ENCODE results near the gene ZNF407. TPM values are rescaled to one million over a fixed set of nuclear protein-coding genes. Genes with fewer than 3 reads are reported as not detected.

Gene ZNF407
- total and polyA plus RNA-seq, 2 of the 13 experiments (the other 11 are each of a cell fraction or from before 2014, with no cell fraction given), result 2.3 to 8.7 TPM

DNA sequence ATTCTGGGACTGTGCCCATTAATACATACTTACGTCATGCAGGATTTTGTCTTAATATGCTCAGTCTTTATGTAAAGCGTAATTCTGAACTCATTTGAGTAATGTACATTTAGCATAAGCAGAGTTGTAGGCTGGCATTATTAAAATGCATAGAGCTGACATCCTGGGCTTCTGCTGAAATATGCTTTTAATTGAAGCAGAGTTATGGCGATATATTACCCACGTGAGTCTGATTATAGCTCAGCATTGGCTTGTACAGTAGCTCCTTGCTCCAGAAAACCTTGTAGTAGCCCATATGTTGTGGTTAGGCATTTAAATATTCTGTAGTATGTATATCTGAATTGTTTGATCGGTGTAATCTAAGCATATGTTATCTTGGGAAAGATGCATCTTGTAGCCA, 377.3 kb downstream of the ZNF407 start:
- no peak overlapping the region for H3K4me3 ChIP-seq (replicated peaks in 1 of 3; ENCODE audit: insufficient read depth in 1 of 3, low read depth in 2 of 3, low read length in 3 of 3)
- H3K27ac ChIP-seq (ENCODE audit: extremely low read length, insufficient read depth, low read length), result no peak overlapping the region
- no peak overlapping the region for H3K4me2 ChIP-seq (ENCODE audit: low read depth, low read length)
- intact Hi-C loops (cut with micrococcal nuclease; ENCODE audit: unreplicated experiment), result no loop called here
- ChIA-PET CTCF (ENCODE audit: low intra/inter-chr PET ratio, low total read pairs) (no interaction called here), POLR2A (no interaction called here)
- no TSS peak for BruUV-seq (replicated peaks)
- no peaks in the 10 kb centered on the region for H4K20me1 ChIP-seq (ENCODE audit: insufficient read depth, low read length)
- H3K4me1 ChIP-seq (ENCODE audit: insufficient read depth, low read length), result peaks cover 10% of the 10 kb centered on the region
- ATAC-seq, result no peak
- H3K36me3 ChIP-seq (replicated peaks in 1 of 2; ENCODE audit: control insufficient read depth in 1 of 2, insufficient read depth in 2 of 2, low read length in 2 of 2), result no peaks in the 10 kb centered on the region
- no peaks in the 10 kb centered on the region for H3K27me3 ChIP-seq (ENCODE audit: control insufficient read depth in 1 of 2, insufficient read depth in 2 of 2, low read length in 2 of 2)
- WGBS (ENCODE audit: low lambda C conversion rate), result 89% methylated on average over 5 of the region's 5 CpGs
- H3K9ac ChIP-seq (ENCODE audit: insufficient read depth, low read depth, low read length), result no peak overlapping the region
- H3K9me3 ChIP-seq (ENCODE audit: low read length), result no peaks in the 10 kb centered on the region
- no peak for DNase-seq (ENCODE audit: low spot score)
- H3K79me2 ChIP-seq (ENCODE audit: insufficient read depth, low read length), result no peaks in the 10 kb centered on the region
- TF ChIP-seq ZFP82 (CRISPR knock-in tag; IDR thresholded peaks at IDR 0.05; ENCODE audit: borderline replicate concordance) (no peak), CREB1 (IDR thresholded peaks at IDR 0.05) (no peak), CREB1 (CRISPR knock-in tag; IDR thresholded peaks at IDR 0.05) (no peak), MBNL3 (CRISPR knock-in tag; conservative IDR thresholded peaks at IDR 0.05) (no peak), ZNF839 (CRISPR knock-in tag; IDR thresholded peaks at IDR 0.05; ENCODE audit: borderline replicate concordance) (no peak)
- TF ChIP-seq, protein P1, sequence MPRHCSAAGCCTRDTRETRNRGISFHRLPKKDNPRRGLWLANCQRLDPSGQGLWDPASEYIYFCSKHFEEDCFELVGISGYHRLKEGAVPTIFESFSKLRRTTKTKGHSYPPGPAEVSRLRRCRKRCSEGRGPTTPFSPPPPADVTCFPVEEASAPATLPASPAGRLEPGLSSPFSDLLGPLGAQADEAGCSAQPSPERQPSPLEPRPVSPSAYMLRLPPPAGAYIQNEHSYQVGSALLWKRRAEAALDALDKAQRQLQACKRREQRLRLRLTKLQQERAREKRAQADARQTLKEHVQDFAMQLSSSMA (CRISPR knock-in tag; IDR thresholded peaks at IDR 0.05), result no peak
- TF ChIP-seq, protein P2, sequence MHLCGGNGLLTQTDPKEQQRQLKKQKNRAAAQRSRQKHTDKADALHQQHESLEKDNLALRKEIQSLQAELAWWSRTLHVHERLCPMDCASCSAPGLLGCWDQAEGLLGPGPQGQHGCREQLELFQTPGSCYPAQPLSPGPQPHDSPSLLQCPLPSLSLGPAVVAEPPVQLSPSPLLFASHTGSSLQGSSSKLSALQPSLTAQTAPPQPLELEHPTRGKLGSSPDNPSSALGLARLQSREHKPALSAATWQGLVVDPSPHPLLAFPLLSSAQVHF (CRISPR knock-in tag; IDR thresholded peaks at IDR 0.05), result no peak
- TF ChIP-seq, protein P3, sequence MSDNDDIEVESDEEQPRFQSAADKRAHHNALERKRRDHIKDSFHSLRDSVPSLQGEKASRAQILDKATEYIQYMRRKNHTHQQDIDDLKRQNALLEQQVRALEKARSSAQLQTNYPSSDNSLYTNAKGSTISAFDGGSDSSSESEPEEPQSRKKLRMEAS (IDR thresholded peaks at IDR 0.05), result no peak
- no peak overlapping the region for H2AFZ ChIP-seq (ENCODE audit: low read length)
- in situ Hi-C loops (cut with HindIII; ENCODE audit: extremely low pct_ligation_motif_present, low pct_unique_long_range_greater_than_20kb), result no loop called here
- FAIRE-seq, result no peak
